HL-60 (cell line): ENCODE measurements around the gene DLX3.

Source experiments
- GABPA ChIP-seq: IDR thresholded peaks from 2 replicates; pipeline ENCODE4 v1.6.1; 2012; ENCODE audit warnings: low read depth
- POLR2AphosphoS5 ChIP-seq: IDR thresholded peaks from 2 replicates; pipeline ENCODE4 v1.6.1; 2012; ENCODE audit warnings: low read depth
- SPI1 ChIP-seq: IDR thresholded peaks from 2 replicates; pipeline ENCODE4 v1.6.1; 2012; ENCODE audit warnings: low read depth, mild to moderate bottlenecking, borderline replicate concordance
- TF ChIP-seq, protein P1 (sequence below): IDR thresholded peaks from one replicate; pipeline ENCODE4 v1.5.1; 2011; ENCODE audit warnings: low read length, control low read depth, inconsistent platforms; ENCODE audit not compliant: insufficient read depth
- TF ChIP-seq, protein P2 (sequence below): IDR thresholded peaks from 2 replicates; pipeline ENCODE4 v1.6.1; 2012; ENCODE audit warnings: low read depth; ENCODE audit not compliant: insufficient replicate concordance

GRCh38 chr17:50028736-50029120, 33.7 kb upstream of the DLX3 start:
- TF ChIP-seq, protein P1, sequence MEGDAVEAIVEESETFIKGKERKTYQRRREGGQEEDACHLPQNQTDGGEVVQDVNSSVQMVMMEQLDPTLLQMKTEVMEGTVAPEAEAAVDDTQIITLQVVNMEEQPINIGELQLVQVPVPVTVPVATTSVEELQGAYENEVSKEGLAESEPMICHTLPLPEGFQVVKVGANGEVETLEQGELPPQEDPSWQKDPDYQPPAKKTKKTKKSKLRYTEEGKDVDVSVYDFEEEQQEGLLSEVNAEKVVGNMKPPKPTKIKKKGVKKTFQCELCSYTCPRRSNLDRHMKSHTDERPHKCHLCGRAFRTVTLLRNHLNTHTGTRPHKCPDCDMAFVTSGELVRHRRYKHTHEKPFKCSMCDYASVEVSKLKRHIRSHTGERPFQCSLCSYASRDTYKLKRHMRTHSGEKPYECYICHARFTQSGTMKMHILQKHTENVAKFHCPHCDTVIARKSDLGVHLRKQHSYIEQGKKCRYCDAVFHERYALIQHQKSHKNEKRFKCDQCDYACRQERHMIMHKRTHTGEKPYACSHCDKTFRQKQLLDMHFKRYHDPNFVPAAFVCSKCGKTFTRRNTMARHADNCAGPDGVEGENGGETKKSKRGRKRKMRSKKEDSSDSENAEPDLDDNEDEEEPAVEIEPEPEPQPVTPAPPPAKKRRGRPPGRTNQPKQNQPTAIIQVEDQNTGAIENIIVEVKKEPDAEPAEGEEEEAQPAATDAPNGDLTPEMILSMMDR: no peak
- no peak for TF ChIP-seq POLR2AphosphoS5
- TF ChIP-seq GABPA: no peak
- TF ChIP-seq, protein P2, sequence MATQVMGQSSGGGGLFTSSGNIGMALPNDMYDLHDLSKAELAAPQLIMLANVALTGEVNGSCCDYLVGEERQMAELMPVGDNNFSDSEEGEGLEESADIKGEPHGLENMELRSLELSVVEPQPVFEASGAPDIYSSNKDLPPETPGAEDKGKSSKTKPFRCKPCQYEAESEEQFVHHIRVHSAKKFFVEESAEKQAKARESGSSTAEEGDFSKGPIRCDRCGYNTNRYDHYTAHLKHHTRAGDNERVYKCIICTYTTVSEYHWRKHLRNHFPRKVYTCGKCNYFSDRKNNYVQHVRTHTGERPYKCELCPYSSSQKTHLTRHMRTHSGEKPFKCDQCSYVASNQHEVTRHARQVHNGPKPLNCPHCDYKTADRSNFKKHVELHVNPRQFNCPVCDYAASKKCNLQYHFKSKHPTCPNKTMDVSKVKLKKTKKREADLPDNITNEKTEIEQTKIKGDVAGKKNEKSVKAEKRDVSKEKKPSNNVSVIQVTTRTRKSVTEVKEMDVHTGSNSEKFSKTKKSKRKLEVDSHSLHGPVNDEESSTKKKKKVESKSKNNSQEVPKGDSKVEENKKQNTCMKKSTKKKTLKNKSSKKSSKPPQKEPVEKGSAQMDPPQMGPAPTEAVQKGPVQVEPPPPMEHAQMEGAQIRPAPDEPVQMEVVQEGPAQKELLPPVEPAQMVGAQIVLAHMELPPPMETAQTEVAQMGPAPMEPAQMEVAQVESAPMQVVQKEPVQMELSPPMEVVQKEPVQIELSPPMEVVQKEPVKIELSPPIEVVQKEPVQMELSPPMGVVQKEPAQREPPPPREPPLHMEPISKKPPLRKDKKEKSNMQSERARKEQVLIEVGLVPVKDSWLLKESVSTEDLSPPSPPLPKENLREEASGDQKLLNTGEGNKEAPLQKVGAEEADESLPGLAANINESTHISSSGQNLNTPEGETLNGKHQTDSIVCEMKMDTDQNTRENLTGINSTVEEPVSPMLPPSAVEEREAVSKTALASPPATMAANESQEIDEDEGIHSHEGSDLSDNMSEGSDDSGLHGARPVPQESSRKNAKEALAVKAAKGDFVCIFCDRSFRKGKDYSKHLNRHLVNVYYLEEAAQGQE: no peak
- TF ChIP-seq SPI1: no peak
